OCI-LY3 (cell line): ENCODE measurements around the gene BACE2.
"Not testable (repeated sequence)": the region's sequence is repeated elsewhere in the genome, so short reads cannot be mapped to it uniquely, and the experiment has no call there.

Experiments
- H2AFZ ChIP-seq: fragments of 200-600, 300-600 bp; shearing (Covaris generic); 2 replicates; pipeline ENCODE4 v1.6.0; 2014; ENCODE audit warnings: antibody characterized with exemption, low read depth, low read length
- H3K27ac ChIP-seq: fragments of 200-600, 300-600 bp; sonication (generic); 2 replicates; pipeline ENCODE4 v1.5.1; 2014; ENCODE audit warnings: mild to moderate bottlenecking, low read length, moderate library complexity, mixed read lengths
- H3K27me3 ChIP-seq: fragments of 200-600, 300-600 bp; sonication (generic); 2 replicates; pipeline ENCODE4 v1.6.1; 2014; ENCODE audit warnings: low read depth, low read length, mixed read lengths
- H3K36me3 ChIP-seq: fragments of 200-600, 300-600 bp; sonication (generic); replicated peaks from 2 replicates; pipeline ENCODE3; 2014; ENCODE audit warnings: low read depth, low read length, mixed read lengths
- H3K4me1 ChIP-seq: fragments of 300-600, 200-600 bp; sonication (generic); 2 replicates; pipeline ENCODE4 v1.6.1; 2014; ENCODE audit warnings: low read length, mixed read lengths
- H3K4me2 ChIP-seq: fragments of 200-600, 300-600 bp; sonication (generic); 2 replicates; pipeline ENCODE4 v1.6.1; 2014; ENCODE audit warnings: low read length, mixed read lengths
- H3K4me3 ChIP-seq: fragments of 300-600, 200-600 bp; sonication (generic); 2 replicates; pipeline ENCODE4 v1.5.1; 2014; ENCODE audit warnings: antibody characterized with exemption, mild to moderate bottlenecking, low read length, moderate library complexity
- H3K79me2 ChIP-seq: fragments of 300-600, 200-600 bp; shearing (Covaris generic); 2 replicates; pipeline ENCODE4 v1.6.1; 2014; ENCODE audit warnings: mild to moderate bottlenecking, low read length, mixed read lengths
- H3K9ac ChIP-seq: fragments of 300-600, 200-600 bp; shearing (Covaris generic); 2 replicates; pipeline ENCODE4 v1.6.0; 2014; ENCODE audit warnings: mild to moderate bottlenecking, low read length, moderate library complexity
- H3K9me3 ChIP-seq: fragments of 200-600, 300-600 bp; shearing (Covaris generic); 2 replicates; pipeline ENCODE4 v1.6.1; 2014; ENCODE audit warnings: low read length, mixed read lengths; ENCODE audit not compliant: insufficient read depth
- H4K20me1 ChIP-seq: fragments of 200-600, 300-600 bp; sonication (generic); 2 replicates; pipeline ENCODE4 v1.6.1; 2016; ENCODE audit warnings: low read length, mixed read lengths; ENCODE audit not compliant: insufficient read depth
- EZH2phosphoT487 ChIP-seq: fragments of 200-600 bp; shearing (Covaris generic); IDR thresholded peaks from 2 replicates; pipeline ENCODE4 v1.6.1; 2018; ENCODE audit warnings: antibody characterized with exemption, mixed run types, low read depth
- TF ChIP-seq, protein P1 (sequence below): fragments of 200-600, 300-600 bp; sonication (generic); IDR thresholded peaks from 2 replicates; pipeline ENCODE4 v1.5.1; 2014; ENCODE audit warnings: antibody characterized with exemption, low read length, low read depth

Gene BACE2

DNA sequence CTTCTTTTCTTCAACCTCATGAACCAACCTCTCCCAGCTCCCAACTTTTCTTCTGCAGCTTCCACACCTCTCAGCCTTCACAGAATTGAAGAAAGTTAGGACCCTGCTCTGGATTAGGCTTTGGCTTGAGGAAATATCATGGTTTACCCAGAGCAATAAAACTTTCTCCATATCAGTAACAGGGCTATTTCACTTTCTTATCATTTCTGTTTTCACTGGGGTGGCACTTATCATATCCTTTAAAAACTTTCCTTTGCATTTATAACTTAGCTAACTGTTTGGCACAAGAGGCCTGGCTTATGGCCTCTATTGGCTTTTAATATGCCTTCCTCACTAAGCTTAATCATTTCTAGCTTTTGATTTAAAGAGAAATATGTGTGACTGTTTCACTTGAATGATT, 139.3 kb downstream of the BACE2 start:
- Histone ChIP-seq H3K4me1 (no peaks in the 10 kb centered on the region), H3K9me3 (no peaks in the 10 kb centered on the region), H3K4me3 (no peak overlapping the region), H3K4me2 (no peak overlapping the region), H3K27me3 (peaks cover 19% of the 10 kb centered on the region), H4K20me1 (no peaks in the 10 kb centered on the region), H2AFZ (no peak overlapping the region), H3K9ac (no peak overlapping the region), H3K27ac (no peak overlapping the region), H3K36me3 (no peaks in the 10 kb centered on the region), H3K79me2 (no peaks in the 10 kb centered on the region)
- TF ChIP-seq, protein P1, sequence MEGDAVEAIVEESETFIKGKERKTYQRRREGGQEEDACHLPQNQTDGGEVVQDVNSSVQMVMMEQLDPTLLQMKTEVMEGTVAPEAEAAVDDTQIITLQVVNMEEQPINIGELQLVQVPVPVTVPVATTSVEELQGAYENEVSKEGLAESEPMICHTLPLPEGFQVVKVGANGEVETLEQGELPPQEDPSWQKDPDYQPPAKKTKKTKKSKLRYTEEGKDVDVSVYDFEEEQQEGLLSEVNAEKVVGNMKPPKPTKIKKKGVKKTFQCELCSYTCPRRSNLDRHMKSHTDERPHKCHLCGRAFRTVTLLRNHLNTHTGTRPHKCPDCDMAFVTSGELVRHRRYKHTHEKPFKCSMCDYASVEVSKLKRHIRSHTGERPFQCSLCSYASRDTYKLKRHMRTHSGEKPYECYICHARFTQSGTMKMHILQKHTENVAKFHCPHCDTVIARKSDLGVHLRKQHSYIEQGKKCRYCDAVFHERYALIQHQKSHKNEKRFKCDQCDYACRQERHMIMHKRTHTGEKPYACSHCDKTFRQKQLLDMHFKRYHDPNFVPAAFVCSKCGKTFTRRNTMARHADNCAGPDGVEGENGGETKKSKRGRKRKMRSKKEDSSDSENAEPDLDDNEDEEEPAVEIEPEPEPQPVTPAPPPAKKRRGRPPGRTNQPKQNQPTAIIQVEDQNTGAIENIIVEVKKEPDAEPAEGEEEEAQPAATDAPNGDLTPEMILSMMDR = no peak
- TF ChIP-seq EZH2phosphoT487 = no peak

- not testable (repeated sequence) for H3K4me3 ChIP-seq, H3K27me3 ChIP-seq, H4K20me1 ChIP-seq, H2AFZ ChIP-seq, H3K79me2 ChIP-seq, H3K4me1 ChIP-seq, H3K9ac ChIP-seq, H3K9me3 ChIP-seq, H3K27ac ChIP-seq, H3K36me3 ChIP-seq, H3K4me2 ChIP-seq
Observed at GRCh38 chr21:41313285-41314164, 145.6 kb downstream of the BACE2 start.

DNA sequence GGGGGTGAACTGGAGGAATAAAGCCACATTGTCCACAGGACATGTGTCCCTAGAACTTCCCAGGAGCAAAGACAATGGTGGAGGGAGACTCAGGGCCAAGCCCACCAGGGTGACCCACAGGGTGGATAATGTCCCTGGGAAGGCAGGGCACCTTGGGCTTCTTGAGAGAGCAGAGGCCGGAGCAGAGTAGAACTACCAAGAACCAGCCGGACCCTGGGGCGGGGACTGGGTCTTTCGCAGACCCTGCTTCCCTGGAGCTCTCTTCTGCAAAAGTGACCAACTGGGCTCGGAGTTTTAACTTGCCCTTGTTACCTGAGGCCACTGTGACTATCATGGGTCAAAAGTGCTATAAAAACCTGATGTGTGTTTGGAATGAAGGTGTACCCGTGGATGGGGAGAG, 147.8 kb downstream of the BACE2 start:
- Histone ChIP-seq H3K27me3 (no peaks in the 10 kb centered on the region), H3K79me2 (no peaks in the 10 kb centered on the region), H2AFZ (no peak overlapping the region), H3K9me3 (no peaks in the 10 kb centered on the region), H3K4me1 (no peaks in the 10 kb centered on the region), H3K4me3 (no peak overlapping the region), H4K20me1 (no peaks in the 10 kb centered on the region), H3K36me3 (no peaks in the 10 kb centered on the region), H3K27ac (no peak overlapping the region), H3K9ac (no peak overlapping the region), H3K4me2 (no peak overlapping the region)
- TF ChIP-seq, protein P1 = no peak
- TF ChIP-seq EZH2phosphoT487 = no peak

DNA sequence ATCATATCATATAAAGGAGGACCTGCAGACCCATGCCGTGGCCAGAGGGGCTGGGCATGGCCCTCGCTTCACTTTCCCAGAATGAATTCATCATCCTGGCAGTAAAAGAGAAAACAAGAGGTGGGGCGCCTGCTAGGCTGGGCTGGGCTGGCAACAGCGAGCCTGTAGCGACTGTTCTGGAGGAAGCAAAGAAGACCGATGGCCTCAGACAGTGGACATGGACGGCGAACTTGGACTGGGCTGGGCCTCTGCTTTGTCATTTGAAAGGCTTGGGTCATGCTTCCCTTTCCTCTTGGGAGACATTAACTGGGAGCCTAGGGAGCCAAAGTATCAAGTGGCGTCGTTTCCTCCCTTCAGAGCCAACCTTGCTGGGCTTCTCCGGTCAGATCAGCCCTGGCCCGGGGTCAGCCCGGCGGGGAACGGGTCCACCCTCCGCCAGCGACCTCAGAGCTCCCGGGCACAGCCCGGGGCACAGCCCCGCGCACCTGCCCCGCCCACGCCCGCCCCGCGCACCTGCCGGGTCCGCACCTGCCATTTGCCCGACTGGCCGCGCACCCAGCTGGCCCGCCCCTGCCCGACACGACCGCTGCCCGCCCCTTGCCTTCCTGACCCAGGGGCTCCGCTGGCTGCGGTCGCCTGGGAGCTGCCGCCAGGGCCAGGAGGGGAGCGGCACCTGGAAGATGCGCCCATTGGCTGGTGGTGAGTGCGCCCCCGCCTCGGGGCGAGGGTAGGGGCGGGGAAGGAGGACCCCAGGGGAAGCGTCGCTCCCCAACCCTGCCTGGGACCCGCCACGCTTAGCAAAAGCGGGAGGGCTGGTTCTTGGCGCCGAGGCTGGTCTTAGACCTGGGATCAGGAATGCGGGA, 148.5 kb downstream of the BACE2 start, which contains the start of gene FAM3B:
Gene FAM3B, plus strand, starts transcription at position 602 of the 863 bp plus-strand sequence. Its CDS starts 79 bp downstream, at position 681.
- H3K4me2 ChIP-seq = no peak within 1 kb of the TSS
- no peak within 1 kb of the TSS for H3K9ac ChIP-seq
- H3K79me2 ChIP-seq = no peaks in the 10 kb centered on the region
- no peaks in the 10 kb centered on the region; the same call in 1 of the 2 replicates for H3K9me3 ChIP-seq
- no peak for TF ChIP-seq EZH2phosphoT487
- TF ChIP-seq, protein P1 = no peak
- H3K4me3 ChIP-seq = no peak within 1 kb of the TSS
- H4K20me1 ChIP-seq = no peaks in the 10 kb centered on the region
- H3K27ac ChIP-seq = no peak within 1 kb of the TSS
- no peak within 1 kb of the TSS for H2AFZ ChIP-seq
- H3K27me3 ChIP-seq = no peaks in the 10 kb centered on the region
- H3K4me1 ChIP-seq = no peaks in the 10 kb centered on the region
- H3K36me3 ChIP-seq = no peaks in the 10 kb centered on the region
